ENCODE measurements around the gene IVL.

IVL gene

DNA sequence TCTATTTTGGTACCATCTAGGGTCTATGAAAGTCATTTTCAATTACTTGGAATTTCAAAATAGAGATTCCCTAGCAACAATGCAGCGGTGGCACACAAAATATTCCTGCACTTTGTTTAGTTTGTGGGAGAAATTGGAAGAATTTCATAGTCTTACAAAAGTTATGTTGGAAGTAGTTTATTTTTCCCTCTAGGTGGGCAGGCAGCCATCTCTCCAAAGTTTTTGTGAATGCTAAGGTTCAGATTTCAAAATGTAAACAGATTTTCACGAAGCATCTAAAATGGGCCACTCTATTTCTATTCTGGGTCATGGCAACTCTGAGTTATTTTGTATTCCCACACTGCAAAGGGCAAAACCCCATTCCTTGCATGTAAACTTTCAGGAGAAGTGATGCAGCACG lies 22.3 kb upstream of the IVL start:
- H3K4me3 ChIP-seq (ENCODE audit: low read depth, low read length): no peak overlapping the region
- peak; percentile 17 for DNase-seq (ENCODE audit: low read depth, low spot score)
- CTCF ChIA-PET: interaction anchor here (2.9 to 6.2 kb wide), 2 partner anchors 15 to 39 kb away, joined by 13 to 42 read pairs; no protein-coding TSS in a partner anchor
- POLR2A ChIA-PET: no interaction called here
- TF ChIP-seq, protein P1, sequence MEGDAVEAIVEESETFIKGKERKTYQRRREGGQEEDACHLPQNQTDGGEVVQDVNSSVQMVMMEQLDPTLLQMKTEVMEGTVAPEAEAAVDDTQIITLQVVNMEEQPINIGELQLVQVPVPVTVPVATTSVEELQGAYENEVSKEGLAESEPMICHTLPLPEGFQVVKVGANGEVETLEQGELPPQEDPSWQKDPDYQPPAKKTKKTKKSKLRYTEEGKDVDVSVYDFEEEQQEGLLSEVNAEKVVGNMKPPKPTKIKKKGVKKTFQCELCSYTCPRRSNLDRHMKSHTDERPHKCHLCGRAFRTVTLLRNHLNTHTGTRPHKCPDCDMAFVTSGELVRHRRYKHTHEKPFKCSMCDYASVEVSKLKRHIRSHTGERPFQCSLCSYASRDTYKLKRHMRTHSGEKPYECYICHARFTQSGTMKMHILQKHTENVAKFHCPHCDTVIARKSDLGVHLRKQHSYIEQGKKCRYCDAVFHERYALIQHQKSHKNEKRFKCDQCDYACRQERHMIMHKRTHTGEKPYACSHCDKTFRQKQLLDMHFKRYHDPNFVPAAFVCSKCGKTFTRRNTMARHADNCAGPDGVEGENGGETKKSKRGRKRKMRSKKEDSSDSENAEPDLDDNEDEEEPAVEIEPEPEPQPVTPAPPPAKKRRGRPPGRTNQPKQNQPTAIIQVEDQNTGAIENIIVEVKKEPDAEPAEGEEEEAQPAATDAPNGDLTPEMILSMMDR (IDR thresholded peaks at IDR 0.05; ENCODE audit: insufficient read depth, low read length, missing control alignments): no peak

DNA sequence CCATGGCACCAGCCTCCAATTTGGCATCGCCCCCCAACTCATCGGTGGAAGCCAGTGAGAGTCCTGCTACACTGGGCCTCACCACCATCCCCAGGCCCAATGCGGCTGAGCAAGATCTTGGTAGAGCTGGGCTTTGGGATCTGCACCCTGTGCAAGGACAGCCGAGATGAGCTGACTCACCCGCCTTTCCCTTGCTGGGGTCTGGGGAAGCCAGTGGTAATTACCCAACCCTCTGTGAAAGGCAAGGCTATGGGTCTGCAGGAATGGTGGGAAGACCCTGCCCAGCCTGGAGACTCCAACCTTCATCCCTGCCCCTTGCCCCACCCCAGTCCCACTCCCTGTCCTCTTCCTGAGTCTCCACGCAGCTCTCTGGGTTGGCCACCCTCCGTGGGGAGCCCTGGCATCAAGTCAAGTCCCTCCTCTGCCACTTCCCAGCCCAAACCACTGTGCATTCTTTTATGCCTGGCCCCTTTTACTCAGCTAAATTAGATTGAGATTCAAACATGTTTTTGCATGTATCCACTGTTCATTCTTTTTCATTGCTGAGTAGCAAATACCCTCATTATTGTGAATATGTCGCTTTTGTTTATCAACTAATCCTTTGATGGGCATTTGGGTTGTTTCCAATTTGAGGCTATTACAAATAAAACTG lies 21.5 kb upstream of the IVL start:
- ChIA-PET POLR2A (no interaction called here), CTCF (interaction anchor here (1.0 to 6.2 kb wide), 3 partner anchors 10 to 39 kb away, joined by 4 to 42 read pairs (median 13); no protein-coding TSS in a partner anchor)
- no peak overlapping the region for H3K4me3 ChIP-seq (ENCODE audit: low read depth, low read length)
- DNase-seq (ENCODE audit: low read depth, low spot score): no peak
- TF ChIP-seq, protein P1 (IDR thresholded peaks at IDR 0.05; ENCODE audit: insufficient read depth, low read length, missing control alignments): no peak

- TF ChIP-seq, protein P1 (IDR thresholded peaks at IDR 0.05; ENCODE audit: insufficient read depth, low read length, missing control alignments): no peak
- ChIA-PET POLR2A (no interaction called here), CTCF (interaction anchor here (1.0 to 6.2 kb wide), 3 partner anchors 9 to 37 kb away, joined by 4 to 42 read pairs (median 13); no protein-coding TSS in a partner anchor)
- no peak for DNase-seq (ENCODE audit: low read depth, low spot score)
- no peak overlapping the region for H3K4me3 ChIP-seq (ENCODE audit: low read depth, low read length)
These were observed 20.2 kb upstream of the IVL start for GRCh38 chr1:152888126-152888525.

GRCh38 chr1:152899027-152899426 lies 9.3 kb upstream of the IVL start:
- CTCF ChIA-PET: interaction anchor here (2.1 kb wide), 1 partner anchor 27 kb away, joined by 10 read pairs; no protein-coding TSS in a partner anchor
- no peak overlapping the region for H3K4me3 ChIP-seq (ENCODE audit: low read depth, low read length)
- no peak for DNase-seq (ENCODE audit: low read depth, low spot score)
- TF ChIP-seq, protein P1 (IDR thresholded peaks at IDR 0.05; ENCODE audit: insufficient read depth, low read length, missing control alignments): no peak
- POLR2A ChIA-PET: no interaction called here

- TF ChIP-seq, protein P1 (IDR thresholded peaks at IDR 0.05; ENCODE audit: insufficient read depth, low read length, missing control alignments): no peak
- POLR2A ChIA-PET: no interaction called here
- CTCF ChIA-PET: interaction anchor here (2.1 to 21.3 kb wide), 2 partner anchors 26 to 29 kb away, joined by 10 to 203 read pairs; no protein-coding TSS in a partner anchor
- DNase-seq (ENCODE audit: low read depth, low spot score): no peak
- no peak overlapping the region for H3K4me3 ChIP-seq (ENCODE audit: low read depth, low read length)
These were observed 8.5 kb upstream of the IVL start for GRCh38 chr1:152899883-152900282.

GRCh38 chr1:152901631-152902030 lies 6.7 kb upstream of the IVL start:
- ChIA-PET POLR2A (no interaction called here), CTCF (interaction anchor here (1.7 to 21.3 kb wide), 2 partner anchors 24 to 31 kb away, joined by 9 to 203 read pairs; no protein-coding TSS in a partner anchor)
- H3K4me3 ChIP-seq (ENCODE audit: low read depth, low read length): no peak overlapping the region
- no peak for DNase-seq (ENCODE audit: low read depth, low spot score)
- TF ChIP-seq, protein P1 (IDR thresholded peaks at IDR 0.05; ENCODE audit: insufficient read depth, low read length, missing control alignments): no peak

All from AG04449 (cell line).